NB4 (cell line): ENCODE data around the gene RUFY3.

Source experiments
- CTCF ChIP-seq: IDR thresholded peaks from one replicate; pipeline ENCODE4 v1.5.1; 2012; ENCODE audit warnings: low read depth, low read length
- POLR2A ChIP-seq: IDR thresholded peaks from 2 replicates; pipeline ENCODE4 v1.6.1; 2011; ENCODE audit warnings: mild to moderate bottlenecking; ENCODE audit not compliant: insufficient read length; ENCODE audit errors: extremely low read depth
- TF ChIP-seq, protein P1 (sequence below): IDR thresholded peaks from 2 replicates; pipeline ENCODE4 v1.6.1; 2011; ENCODE audit warnings: low read depth, low read length

- no peak for TF ChIP-seq POLR2A
- TF ChIP-seq, protein P1, sequence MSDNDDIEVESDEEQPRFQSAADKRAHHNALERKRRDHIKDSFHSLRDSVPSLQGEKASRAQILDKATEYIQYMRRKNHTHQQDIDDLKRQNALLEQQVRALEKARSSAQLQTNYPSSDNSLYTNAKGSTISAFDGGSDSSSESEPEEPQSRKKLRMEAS: no peak
- TF ChIP-seq CTCF: no peak
Observed at GRCh38 chr4:70706044-70706461, 15.7 kb upstream of the RUFY3 start.
